AG09309 (cell line): ENCODE measurements around the gene KAZN.
A peak's percentile ranks its signal among the peaks of the same experiment; 100 is the strongest.

Source experiments
- DNase-seq: peaks from one replicate; pipeline ENCODE4 v3.0.0-alpha.2; 2010; ENCODE audit warnings: low read depth
- H3K4me3 ChIP-seq: 2 replicates; pipeline ENCODE4 v1.5.1; 2011; ENCODE audit warnings: mild to moderate bottlenecking, low read depth, low read length, moderate library complexity; ENCODE audit not compliant: control insufficient read depth
- TF ChIP-seq, protein P1 (sequence below): IDR thresholded peaks from 2 replicates; pipeline ENCODE4 v1.5.1; 2011; ENCODE audit warnings: mild to moderate bottlenecking, low read depth, low read length, inconsistent platforms; ENCODE audit not compliant: insufficient read depth, control insufficient read depth; ENCODE audit errors: missing control alignments

Gene KAZN

GRCh38 chr1:15020943-15021745, 422.7 kb downstream of the KAZN start:
- TF ChIP-seq, protein P1, sequence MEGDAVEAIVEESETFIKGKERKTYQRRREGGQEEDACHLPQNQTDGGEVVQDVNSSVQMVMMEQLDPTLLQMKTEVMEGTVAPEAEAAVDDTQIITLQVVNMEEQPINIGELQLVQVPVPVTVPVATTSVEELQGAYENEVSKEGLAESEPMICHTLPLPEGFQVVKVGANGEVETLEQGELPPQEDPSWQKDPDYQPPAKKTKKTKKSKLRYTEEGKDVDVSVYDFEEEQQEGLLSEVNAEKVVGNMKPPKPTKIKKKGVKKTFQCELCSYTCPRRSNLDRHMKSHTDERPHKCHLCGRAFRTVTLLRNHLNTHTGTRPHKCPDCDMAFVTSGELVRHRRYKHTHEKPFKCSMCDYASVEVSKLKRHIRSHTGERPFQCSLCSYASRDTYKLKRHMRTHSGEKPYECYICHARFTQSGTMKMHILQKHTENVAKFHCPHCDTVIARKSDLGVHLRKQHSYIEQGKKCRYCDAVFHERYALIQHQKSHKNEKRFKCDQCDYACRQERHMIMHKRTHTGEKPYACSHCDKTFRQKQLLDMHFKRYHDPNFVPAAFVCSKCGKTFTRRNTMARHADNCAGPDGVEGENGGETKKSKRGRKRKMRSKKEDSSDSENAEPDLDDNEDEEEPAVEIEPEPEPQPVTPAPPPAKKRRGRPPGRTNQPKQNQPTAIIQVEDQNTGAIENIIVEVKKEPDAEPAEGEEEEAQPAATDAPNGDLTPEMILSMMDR, result no peak
- H3K4me3 ChIP-seq, result no peak overlapping the region
- no peak for DNase-seq

DNA sequence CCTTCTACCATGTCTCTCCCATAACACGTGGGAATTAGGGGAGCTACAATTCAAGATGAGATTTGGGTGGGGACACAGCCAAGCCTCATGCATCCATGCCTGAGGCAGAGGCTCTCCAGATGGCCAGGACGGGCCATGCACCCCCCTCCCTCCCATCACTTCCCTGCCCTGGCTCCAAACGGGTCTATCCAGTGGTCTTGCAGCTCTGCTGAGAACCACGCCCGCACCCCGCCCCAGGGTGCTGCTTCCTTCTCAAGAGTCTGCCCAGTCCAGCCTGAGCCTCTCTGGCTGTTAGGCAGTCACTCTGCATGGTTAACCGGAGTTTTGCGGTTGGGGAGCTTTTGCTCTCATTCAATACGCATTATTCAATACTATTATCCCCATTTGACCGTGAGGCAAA, 423.6 kb downstream of the KAZN start:
- TF ChIP-seq, protein P1, result no peak
- DNase-seq, result no peak
- no peak overlapping the region for H3K4me3 ChIP-seq

DNA sequence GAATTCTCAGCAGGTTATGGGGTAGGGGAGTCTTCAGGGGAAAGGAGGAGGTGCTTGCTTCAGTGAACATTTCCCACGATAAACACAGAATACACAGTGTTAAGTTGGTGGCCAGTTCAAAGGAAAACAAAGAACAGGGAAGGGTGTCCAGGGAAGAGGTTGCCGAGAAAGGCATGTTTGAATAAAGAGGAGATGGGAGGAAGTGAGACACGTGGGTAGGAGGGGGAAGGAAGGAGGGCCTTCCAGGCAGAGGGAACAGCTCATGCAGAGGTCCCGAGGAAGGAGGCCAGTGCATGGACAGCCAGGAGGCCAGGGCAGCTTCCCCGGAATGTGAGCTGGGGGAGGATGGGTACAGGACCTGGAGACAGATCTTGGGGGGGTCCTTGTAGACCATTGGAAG, 424.7 kb downstream of the KAZN start:
- TF ChIP-seq, protein P1, result no peak
- DNase-seq, result no peak
- H3K4me3 ChIP-seq, result no peak overlapping the region

- TF ChIP-seq, protein P1, result no peak
- no peak overlapping the region for H3K4me3 ChIP-seq
- DNase-seq, result no peak
Observed at GRCh38 chr1:15023976-15024375, 425.5 kb downstream of the KAZN start.

GRCh38 chr1:15026117-15026489, 427.6 kb downstream of the KAZN start:
- H3K4me3 ChIP-seq, result no peak overlapping the region
- DNase-seq, result no peak
- TF ChIP-seq, protein P1, result no peak

DNA sequence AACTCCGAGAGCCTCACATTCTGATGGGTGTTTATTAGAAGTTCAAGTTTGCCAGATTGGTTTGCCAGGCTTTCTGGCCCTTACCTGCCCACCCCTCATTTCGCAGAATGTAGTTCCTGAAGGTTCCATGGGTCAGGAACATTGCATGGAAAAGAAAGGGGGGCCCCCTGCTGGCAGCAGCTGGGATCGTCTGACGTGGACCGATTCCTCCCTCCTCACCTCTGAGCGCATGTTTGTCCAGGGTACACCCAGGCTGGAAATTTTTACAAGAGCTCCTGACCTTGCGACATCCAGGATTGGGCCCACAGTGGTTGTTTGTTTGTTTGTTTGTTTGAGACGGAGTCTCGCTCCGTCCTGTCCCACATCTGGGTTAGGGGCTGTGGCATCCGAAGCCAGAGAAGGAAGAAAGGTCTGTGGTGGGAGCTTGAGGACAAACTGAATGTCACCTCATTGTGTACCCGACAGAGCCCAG, 429.1 kb downstream of the KAZN start:
- TF ChIP-seq, protein P1, result peak; percentile 92
- peak; percentile 27 for DNase-seq
- no peak overlapping the region for H3K4me3 ChIP-seq
